Ovary (tissue), 9 donors: ENCODE data around the gene PRKD2. TPM values are rescaled to one million over a fixed set of nuclear protein-coding genes. Genes with fewer than 3 reads are reported as not detected.
A peak's percentile ranks its signal among the peaks of the same experiment; 100 is the strongest.

ENCODE experiments used
- DNase-seq, 5 donors: peaks; one replicate each; pipeline ENCODE4 v3.0.0-alpha.2; 2019 to 2020
- H3K27ac ChIP-seq, 2 donors: fragments of 200-600 bp; one replicate each; pipeline versions ENCODE4 v1.5.1 to v1.8.0; 2019 to 2022
- H3K27me3 ChIP-seq: fragments of 200-600 bp; one replicate; pipeline ENCODE4 v1.8.0; 2022
- H3K36me3 ChIP-seq: fragments of 200-600 bp; sonication (generic); one replicate; pipeline ENCODE4 v1.5.1; 2019
- H3K4me1 ChIP-seq: one replicate; pipeline ENCODE4 v1.8.1; 2013; ENCODE audit warnings: mild to moderate bottlenecking, moderate library complexity; ENCODE audit not compliant: insufficient read depth
- H3K4me3 ChIP-seq: fragments of 200-600 bp; sonication (generic); one replicate; pipeline ENCODE4 v1.5.1; 2017
- H3K9me3 ChIP-seq, 2 donors: fragments of 200-600 bp in 1 of 2; sonication (generic) in 1 of 2; one replicate each; pipeline versions ENCODE4 v1.5.1 to v1.8.1; 2013 to 2019; ENCODE audit warnings: mild to moderate bottlenecking in 1 of 2, moderate library complexity in 1 of 2
- EP300 ChIP-seq: sonication (generic); formaldehyde crosslinking; IDR thresholded peaks from one replicate; pipeline ENCODE4 v1.6.1; 2017; ENCODE audit warnings: antibody characterized with exemption
- POLR2A ChIP-seq: fragments of 450-650 bp; IDR thresholded peaks from one replicate; pipeline ENCODE4 v1.6.1; 2017; ENCODE audit warnings: antibody characterized with exemption, mild to moderate bottlenecking, moderate library complexity
- WGBS, 3 donors: extraction: QIAGEN DNeasy Blood & Tissue Kit in 1 of 3; methylation state at CpG; one replicate each; pipeline versions ENCODE4 v1.1.5 to v1.1.7; 2013 to 2017; 5-methylcytosine and 5-hydroxymethylcytosine counted together
- intact Hi-C, 4 donors: fragments of 100-400 bp; cut with DNase I; formaldehyde crosslinking; loops; one replicate each; pipeline versions ENCODE4 v1.11.0 to v1.15.1; 2022 to 2023
- polyA plus RNA-seq, 2 donors: library from polyadenylated mRNA; stranded (reverse); fragments of 200-250 nt in 1 of 2; fragments of 350-450 nt in 1 of 2; fragmentation: Illumina TruSeq in 1 of 2; extraction: RNeasy Lipid Tissue Mini Kit (QIAGEN cat#74804) in 1 of 2; gene quantifications; one replicate each; pipeline ENCODE4 v1.2.3, GENCODE V29; 2013 to 2014
- total RNA-seq, 7 donors: library from RNA; depleted of rRNA in 2 of 7; stranded (reverse); fragments of >200 nt in 2 of 7; fragmentation: NEBNext Ultra II Directional in 3 of 7; extraction: Animal tissue kit (Norgen Biotek cat#: 25700) in 3 of 7; gene quantifications; one replicate each; pipeline versions ENCODE4 v1.1.0 to v1.2.4, GENCODE V29; 2016 to 2023
- TF ChIP-seq, protein P1 (sequence below), 3 donors: fragments of 450-650 bp in 2 of 3; fragments of 200-600 bp in 1 of 3; IDR thresholded peaks; one replicate each; pipeline versions ENCODE4 v1.5.1 to v1.8.0; 2016 to 2022; ENCODE audit warnings: antibody characterized with exemption in 3 of 3, mild to moderate bottlenecking in 1 of 3
- donor health status: DM: no; HTN: no; CAD: no; lungs with moderate emphysema.
- donor health status: DM: no; HTN: no; CAD: no.
- donor health status: Bipolar disorder and iron deficiency.
- donor health status: DM: yes; HTN: yes; CAD: no.
- donor health status: DM: no; HTN: no; CAD: no.
- donor health status: DM: yes; HTN: yes; CAD: no.

The PRKD2 gene
- total and polyA plus RNA-seq, 9 donors, result 17.7 to 55.4 (median 40.0) TPM

DNA sequence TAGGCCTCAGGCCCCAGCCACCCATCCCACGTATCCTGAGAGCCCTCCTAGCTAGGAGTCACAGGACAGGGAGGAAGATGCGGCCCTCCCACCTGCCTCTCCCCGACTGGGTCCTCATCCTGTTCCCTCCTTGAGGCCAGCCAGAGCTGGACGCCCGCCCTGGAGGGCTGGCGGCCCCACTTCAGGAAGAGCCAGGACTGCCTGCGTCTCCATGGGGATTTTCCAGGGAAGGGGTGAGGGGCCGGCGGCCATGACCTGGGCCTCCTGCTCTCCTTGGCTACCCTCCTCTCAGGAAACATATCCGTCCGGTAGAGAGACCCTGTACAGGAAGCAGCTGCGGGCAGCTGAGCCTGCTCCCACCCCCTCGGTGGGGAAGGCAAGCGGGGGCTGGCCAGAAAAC, 11.3 kb upstream of the PRKD2 start:
- TF ChIP-seq, protein P1, sequence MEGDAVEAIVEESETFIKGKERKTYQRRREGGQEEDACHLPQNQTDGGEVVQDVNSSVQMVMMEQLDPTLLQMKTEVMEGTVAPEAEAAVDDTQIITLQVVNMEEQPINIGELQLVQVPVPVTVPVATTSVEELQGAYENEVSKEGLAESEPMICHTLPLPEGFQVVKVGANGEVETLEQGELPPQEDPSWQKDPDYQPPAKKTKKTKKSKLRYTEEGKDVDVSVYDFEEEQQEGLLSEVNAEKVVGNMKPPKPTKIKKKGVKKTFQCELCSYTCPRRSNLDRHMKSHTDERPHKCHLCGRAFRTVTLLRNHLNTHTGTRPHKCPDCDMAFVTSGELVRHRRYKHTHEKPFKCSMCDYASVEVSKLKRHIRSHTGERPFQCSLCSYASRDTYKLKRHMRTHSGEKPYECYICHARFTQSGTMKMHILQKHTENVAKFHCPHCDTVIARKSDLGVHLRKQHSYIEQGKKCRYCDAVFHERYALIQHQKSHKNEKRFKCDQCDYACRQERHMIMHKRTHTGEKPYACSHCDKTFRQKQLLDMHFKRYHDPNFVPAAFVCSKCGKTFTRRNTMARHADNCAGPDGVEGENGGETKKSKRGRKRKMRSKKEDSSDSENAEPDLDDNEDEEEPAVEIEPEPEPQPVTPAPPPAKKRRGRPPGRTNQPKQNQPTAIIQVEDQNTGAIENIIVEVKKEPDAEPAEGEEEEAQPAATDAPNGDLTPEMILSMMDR (IDR thresholded peaks at IDR 0.05), result no peak
- TF ChIP-seq POLR2A (no peak), EP300 (no peak)
- H3K36me3 ChIP-seq, result no peaks in the 10 kb centered on the region
- no peaks in the 10 kb centered on the region for H3K4me1 ChIP-seq
- no peaks in the 10 kb centered on the region for H3K27me3 ChIP-seq
- intact Hi-C loops, result loop anchor here in 1 of 4 donors (2.0 kb wide), 1 partner anchor 23 kb away; no protein-coding TSS in a partner anchor
- WGBS, 3 donors, result 20 to 35% (median 22%) methylated on average over 13 to 14 of the region's 14 CpGs
- H3K27ac ChIP-seq, result peak overlapping the region; percentile 6 to 39
- no peaks in the 10 kb centered on the region for H3K9me3 ChIP-seq
- DNase-seq, result peak; percentile 48 to 73 (median 56)
- no peak overlapping the region for H3K4me3 ChIP-seq

DNA sequence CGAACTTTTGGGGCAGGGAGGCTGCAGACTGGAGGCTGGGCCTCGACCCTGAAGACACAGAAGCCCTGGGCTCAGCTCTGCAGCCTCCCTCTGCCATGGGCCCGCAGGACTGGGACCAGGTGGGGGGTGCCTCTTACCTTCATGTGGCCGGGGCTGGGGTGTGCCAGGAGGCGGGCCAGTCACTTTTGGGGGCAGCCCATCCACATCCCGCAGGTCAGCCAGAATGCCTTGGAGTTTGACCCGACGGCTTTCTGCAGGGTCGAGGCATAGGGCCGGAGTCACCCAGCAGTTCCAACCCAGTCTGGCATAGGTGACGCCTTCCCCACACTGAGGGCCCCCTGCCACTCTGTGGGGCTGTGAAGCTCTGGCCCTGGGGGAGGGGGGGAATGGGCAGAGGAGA, 10.8 kb upstream of the PRKD2 start:
- Histone ChIP-seq H3K4me3 (no peak overlapping the region), H3K27ac (peak overlapping the region; percentile 6 to 39), H3K4me1 (no peaks in the 10 kb centered on the region), H3K36me3 (no peaks in the 10 kb centered on the region), H3K27me3 (no peaks in the 10 kb centered on the region), H3K9me3 (no peaks in the 10 kb centered on the region)
- TF ChIP-seq EP300 (no peak), POLR2A (no peak)
- TF ChIP-seq, protein P1 (IDR thresholded peaks at IDR 0.05), result no peak
- no peak for DNase-seq
- intact Hi-C loops, result loop anchor here in 1 of 4 donors (2.0 kb wide), 1 partner anchor 23 kb away; no protein-coding TSS in a partner anchor
- WGBS, 3 donors, result 61 to 72% (median 62%) methylated on average over 9 to 11 of the region's 11 CpGs

DNA sequence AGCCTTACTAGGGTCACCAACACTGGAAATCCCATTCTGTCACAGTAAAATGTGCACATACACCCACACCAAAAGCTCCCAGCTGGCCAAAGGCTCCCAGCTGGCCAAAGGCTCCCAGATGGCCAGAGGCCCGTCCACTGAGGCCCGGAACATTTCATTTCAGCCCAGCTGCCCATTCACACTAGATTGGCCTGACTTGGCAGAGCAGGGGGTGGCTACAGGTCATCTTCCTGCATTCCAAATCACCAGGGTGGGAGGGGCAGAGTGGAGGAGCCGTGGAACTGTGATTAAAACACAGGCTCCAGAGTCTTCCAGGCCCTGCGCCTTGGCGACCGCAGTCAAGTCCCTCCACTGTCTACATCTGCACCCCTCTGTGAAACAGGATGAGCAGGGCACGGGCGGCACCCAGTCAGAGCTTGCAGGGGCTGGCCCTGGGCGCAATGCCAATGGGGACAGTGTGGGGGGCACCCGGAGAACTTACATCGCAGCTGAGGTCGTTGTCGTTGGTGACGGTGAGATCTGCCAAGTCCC, 10.1 kb upstream of the PRKD2 start:
- no peaks in the 10 kb centered on the region for H3K9me3 ChIP-seq
- H3K4me3 ChIP-seq, result no peak overlapping the region
- no peaks in the 10 kb centered on the region for H3K27me3 ChIP-seq
- peak in 2 of 5 donors; percentile 43 to 47 for DNase-seq
- no peak overlapping the region for H3K27ac ChIP-seq
- TF ChIP-seq, protein P1 (IDR thresholded peaks at IDR 0.05), result no peak
- TF ChIP-seq EP300, result no peak
- TF ChIP-seq POLR2A, result no peak
- WGBS, 3 donors, result 41 to 45% (median 43%) methylated on average over 14 of the region's 14 CpGs
- H3K36me3 ChIP-seq, result no peaks in the 10 kb centered on the region
- intact Hi-C loops, result no loop called here
- no peaks in the 10 kb centered on the region for H3K4me1 ChIP-seq

DNA sequence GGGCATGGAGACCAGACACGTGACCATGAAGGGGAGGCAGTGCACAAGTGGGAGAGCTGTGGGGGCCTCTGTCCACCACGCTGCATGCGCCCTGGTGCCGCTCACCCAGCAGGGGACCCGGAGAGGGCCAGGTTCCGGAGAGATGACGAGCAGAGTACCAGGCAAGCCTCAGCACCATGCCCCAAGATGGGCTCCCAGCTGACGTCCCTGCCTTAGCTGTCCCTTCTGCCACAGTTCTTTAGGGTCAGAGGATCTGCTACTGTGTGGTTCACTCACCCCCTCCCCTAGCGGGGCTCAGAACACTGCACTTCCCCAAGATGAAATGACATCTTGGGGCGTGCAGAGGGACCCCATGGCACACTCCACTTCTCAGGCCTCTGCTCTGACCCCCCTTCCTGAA, 9.6 kb upstream of the PRKD2 start:
- Histone ChIP-seq H3K9me3 (no peaks in the 10 kb centered on the region), H3K27ac (no peak overlapping the region), H3K27me3 (no peaks in the 10 kb centered on the region), H3K4me1 (no peaks in the 10 kb centered on the region), H3K4me3 (no peak overlapping the region), H3K36me3 (no peaks in the 10 kb centered on the region)
- 79 to 83% (median 82%) methylated on average over 10 of the region's 10 CpGs for WGBS, 3 donors
- TF ChIP-seq POLR2A, result no peak
- no peak for TF ChIP-seq EP300
- TF ChIP-seq, protein P1 (IDR thresholded peaks at IDR 0.05), result no peak
- intact Hi-C loops, result no loop called here
- no peak for DNase-seq
